Measurements from ENCODE around the gene RPS6KA2. TPM values are rescaled to one million over a fixed set of nuclear protein-coding genes. Genes with fewer than 3 reads are reported as not detected.

RPS6KA2 gene
- polyA plus RNA-seq, 6 donors from 2014 or later = 2.1 to 5.4 (median 4.6) TPM

DNA sequence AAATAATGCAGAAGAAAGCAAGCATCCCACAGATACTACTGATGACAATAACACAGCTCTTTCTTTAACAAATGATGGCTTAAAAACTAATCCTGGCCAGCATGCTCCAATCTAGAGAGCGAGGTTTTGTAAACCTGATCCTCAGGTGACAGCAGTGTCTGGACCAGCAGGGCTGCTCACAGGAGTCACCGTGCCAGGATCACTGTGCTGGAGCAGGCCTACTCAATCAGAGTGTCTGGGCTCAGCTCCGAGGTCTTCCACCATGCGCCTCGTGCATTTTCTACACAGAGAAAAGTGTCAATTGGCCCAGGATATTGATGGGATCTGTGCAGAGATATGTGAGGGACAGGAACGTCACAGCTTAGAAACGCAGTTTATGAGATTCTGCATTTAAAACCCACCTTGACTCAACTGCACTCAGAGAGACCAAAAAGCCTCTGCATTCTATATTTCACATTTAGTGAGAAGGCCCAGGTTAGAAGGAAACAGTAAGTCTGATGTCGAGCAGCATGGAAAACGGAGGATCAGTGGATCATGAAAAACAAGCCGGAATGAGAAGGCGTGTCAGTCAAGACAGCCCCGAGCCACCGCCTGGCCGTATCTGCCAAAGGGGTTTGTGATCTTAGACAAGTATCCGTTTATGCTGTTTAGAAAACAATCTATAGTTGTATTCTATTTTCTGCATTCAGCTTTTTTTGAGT is 48.4 kb downstream of the RPS6KA2 start:
- Mint-ChIP-seq H3K4me1 (peaks cover 0 to 4% (median 0%) of the 10 kb centered on the region in 3 donors), H3K4me3 (no peak overlapping the region), H3K36me3 (peaks cover 12 to 21% of the 10 kb centered on the region in 2 donors), H3K9me3 (peaks cover 5 to 21% (median 14%) of the 10 kb centered on the region in 7 donors), H3K27ac (peak overlapping the region in 1 of 6 donors; percentile 70), H3K27me3 (no peaks in the 10 kb centered on the region)
- ATAC-seq (ENCODE audit: low read depth in 2 of 2) (no peak), DNase-seq (no peak)

DNA sequence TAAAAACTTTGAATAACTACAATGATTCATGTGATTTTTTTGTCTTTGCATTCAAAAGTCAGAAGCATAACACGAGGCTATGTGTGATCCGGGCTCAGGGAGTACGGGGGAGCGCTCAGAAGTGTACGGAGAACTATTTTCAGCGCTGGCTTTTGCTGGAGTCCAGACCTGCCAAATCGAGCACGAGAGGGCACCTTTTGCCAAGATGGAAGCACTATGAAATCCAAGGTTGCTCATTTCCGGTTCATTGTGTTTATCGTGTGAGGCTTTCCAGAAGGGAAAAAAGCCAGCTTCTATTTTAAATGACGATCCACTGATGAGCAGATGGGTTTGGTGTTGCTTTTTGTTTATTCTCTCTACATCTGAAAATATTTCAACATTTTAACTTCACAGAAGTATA is 51.8 kb downstream of the RPS6KA2 start:
- H3K4me3 Mint-ChIP-seq = no peak overlapping the region
- peaks cover 12 to 21% of the 10 kb centered on the region in 2 donors for H3K36me3 Mint-ChIP-seq
- peaks cover 0 to 6% (median 0%) of the 10 kb centered on the region in 3 donors for H3K4me1 Mint-ChIP-seq
- peaks cover 5 to 21% (median 14%) of the 10 kb centered on the region in 7 donors for H3K9me3 Mint-ChIP-seq
- DNase-seq (no peak), ATAC-seq (ENCODE audit: low read depth in 2 of 2) (no peak)
- H3K27ac Mint-ChIP-seq = peak overlapping the region in 1 of 6 donors; percentile 8
- H3K27me3 Mint-ChIP-seq = peaks cover 0 to 8% (median 7%) of the 10 kb centered on the region in 3 donors

DNA sequence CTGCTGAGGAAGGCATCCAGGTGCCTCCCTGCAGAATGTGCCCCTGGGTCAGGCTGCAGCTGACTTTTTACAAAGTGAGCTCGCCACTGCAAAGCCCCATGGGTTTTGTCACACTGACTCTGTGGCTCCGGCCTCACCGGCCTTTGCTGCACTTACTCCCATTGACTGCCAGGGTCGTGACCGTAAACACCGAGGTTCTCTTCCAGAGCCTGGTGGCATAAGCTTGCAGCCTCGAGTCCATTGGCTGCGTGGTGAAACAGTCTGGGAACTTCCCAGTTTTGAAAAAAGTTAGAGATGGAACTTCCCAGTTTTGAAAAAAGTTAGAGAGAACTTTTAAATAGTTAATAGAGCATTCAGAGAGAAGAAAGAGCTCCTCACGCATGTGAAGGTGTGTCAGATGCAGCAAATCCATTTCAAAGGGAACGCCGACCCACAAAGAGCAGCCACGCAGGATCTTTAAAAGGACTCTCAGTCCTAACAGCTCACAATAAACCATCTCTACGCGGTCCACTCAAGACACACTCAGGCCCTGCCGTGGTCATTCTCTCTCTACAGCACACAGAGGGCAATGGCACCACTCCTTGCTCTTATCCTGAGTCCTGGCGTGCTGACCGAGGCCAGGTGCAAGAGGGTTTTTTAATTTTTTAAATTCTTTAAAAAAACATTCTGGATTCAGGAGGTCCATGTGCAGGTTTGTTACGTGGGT is 53.4 kb downstream of the RPS6KA2 start:
- no peak for DNase-seq

DNA sequence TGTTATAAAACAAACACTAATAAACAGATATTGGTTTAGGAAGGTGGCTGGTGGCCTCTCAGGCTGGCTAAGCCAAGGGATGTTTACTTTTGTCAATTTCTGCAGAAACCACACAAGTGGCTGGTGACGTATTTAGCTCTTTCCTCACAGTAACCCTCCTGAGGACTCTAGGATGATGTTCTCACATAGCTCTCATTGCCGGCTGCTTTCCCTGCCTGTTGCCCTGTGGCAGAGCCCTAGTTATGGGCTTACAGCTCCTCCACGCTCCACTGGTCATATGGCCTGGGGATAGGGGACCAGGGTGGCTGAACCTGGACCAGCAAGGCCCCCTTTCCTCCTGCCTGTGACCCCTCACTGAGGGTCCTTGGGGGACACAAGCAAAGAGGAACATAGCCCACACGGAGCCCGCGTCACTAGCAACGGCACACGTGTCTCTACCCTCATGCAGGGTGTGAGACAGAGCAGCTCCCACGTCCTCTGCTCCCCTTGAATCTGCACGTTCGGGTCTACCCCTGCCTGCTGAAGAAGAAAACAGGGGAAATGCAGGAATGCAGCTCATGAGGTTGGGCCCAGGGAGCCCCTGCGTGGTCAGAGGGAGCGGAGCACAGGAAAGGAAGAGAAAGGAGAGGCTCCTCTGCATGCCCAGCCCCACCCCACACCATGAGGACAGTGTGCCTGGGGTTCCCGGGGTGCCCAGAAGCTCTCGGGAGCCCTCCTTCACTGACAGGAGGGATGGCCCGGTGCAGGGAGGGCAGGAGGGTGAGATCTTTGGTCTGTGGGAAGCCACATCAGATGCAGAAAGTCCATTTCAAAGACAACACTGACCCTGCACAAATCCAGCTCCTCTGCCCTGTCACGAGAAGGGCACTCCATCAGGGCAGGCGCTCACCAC is 54.4 kb downstream of the RPS6KA2 start:
- Mint-ChIP-seq H3K27me3 (peaks cover 0 to 8% (median 7%) of the 10 kb centered on the region in 3 donors), H3K4me3 (no peak overlapping the region), H3K4me1 (peaks cover 0 to 6% (median 0%) of the 10 kb centered on the region in 3 donors), H3K9me3 (peaks cover 5 to 16% (median 12%) of the 10 kb centered on the region in 7 donors), H3K36me3 (peaks cover 12 to 19% of the 10 kb centered on the region in 2 donors), H3K27ac (peak overlapping the region in 1 of 6 donors; percentile 83)
- peak in 1 of 2 donors; percentile 28 for ATAC-seq (ENCODE audit: low read depth in 2 of 2)
- no peak for DNase-seq

More for the DNA sequence above, 53.4 kb downstream of the RPS6KA2 start:
- Mint-ChIP-seq H3K27ac (peak overlapping the region in 1 of 6 donors; percentile 22), H3K4me3 (no peak overlapping the region), H3K27me3 (peaks cover 0 to 8% (median 7%) of the 10 kb centered on the region in 3 donors), H3K36me3 (peaks cover 12 to 21% of the 10 kb centered on the region in 2 donors), H3K4me1 (peaks cover 0 to 6% (median 0%) of the 10 kb centered on the region in 3 donors), H3K9me3 (peaks cover 5 to 21% (median 14%) of the 10 kb centered on the region in 7 donors)
- ATAC-seq (ENCODE audit: low read depth in 2 of 2) = no peak

DNA sequence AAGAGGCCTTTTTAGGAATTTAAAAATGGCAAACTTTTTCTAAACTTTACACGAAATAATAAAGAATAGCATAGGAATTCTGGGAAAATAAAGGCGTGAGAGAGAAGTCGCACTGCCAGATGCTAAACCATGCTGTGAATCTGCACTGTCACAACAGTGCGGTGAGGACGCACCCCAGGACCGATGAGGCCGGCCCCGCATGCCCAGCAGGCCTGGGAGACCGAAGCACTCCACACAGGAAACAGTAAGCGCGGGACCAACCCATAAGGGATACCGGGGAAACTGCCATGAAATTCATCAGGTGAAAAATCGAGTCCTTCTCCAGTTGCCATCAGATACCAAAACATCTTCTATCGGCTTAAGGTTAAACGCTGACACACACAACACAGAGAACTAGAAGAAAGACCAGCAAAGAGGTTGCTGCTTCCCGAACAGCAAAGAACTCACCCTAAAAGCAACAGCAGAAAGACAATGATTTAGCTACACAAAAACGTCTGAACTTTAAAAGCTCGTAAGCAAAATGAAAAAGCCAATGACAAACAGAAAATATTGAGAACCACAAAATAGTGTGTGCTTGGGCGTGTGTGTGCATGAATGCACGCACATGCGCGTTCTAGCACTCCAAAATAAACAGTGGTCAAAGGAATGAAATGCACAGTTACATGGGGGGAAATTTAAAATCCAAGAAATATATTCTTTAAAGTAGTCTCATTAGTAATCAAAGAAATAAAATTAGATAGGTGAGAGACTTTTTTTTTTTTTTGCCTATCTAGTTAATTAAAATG is 55.9 kb downstream of the RPS6KA2 start:
- peaks cover 0 to 8% (median 7%) of the 10 kb centered on the region in 3 donors for H3K27me3 Mint-ChIP-seq
- DNase-seq = no peak
- peaks cover 4 to 8% of the 10 kb centered on the region in 2 donors for H3K36me3 Mint-ChIP-seq
- H3K4me3 Mint-ChIP-seq = no peak overlapping the region
- H3K27ac Mint-ChIP-seq = peak overlapping the region in 2 of 6 donors; percentile 18 to 29
- H3K9me3 Mint-ChIP-seq = peaks cover under 1 to 7% (median 2%) of the 10 kb centered on the region in 7 donors
- H3K4me1 Mint-ChIP-seq = peaks cover 0 to 6% (median 0%) of the 10 kb centered on the region in 3 donors
- ATAC-seq (ENCODE audit: low read depth in 2 of 2) = no peak

DNA sequence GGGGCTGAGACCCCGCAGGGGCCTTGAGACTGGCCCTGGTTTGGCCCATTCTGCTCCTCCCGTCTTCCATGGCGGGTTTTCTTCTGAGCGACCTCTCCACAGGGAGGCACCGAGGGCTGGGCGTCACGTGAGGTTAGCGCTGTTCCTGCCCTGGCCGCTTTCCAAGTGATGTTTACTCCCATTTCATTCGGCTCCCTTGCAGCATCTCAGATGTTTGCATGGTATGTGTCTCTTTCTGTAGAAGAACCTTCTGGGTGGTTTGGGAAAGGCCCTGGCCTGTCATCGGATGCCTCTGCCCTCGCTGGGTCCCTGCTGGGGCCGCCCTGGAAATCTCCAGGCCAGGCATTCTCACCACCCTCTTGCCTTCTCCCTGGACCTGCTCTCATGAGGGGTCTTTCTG is 57.8 kb downstream of the RPS6KA2 start:
- Mint-ChIP-seq H3K27me3 (peaks cover 4 to 14% (median 13%) of the 10 kb centered on the region in 3 donors), H3K4me1 (peaks cover 0 to 9% (median 0%) of the 10 kb centered on the region in 3 donors), H3K27ac (no peak overlapping the region), H3K36me3 (peaks cover 0 to 7% of the 10 kb centered on the region in 2 donors), H3K9me3 (no peaks in the 10 kb centered on the region), H3K4me3 (no peak overlapping the region)
- ATAC-seq (ENCODE audit: low read depth in 2 of 2) = no peak
- DNase-seq = no peak

DNA sequence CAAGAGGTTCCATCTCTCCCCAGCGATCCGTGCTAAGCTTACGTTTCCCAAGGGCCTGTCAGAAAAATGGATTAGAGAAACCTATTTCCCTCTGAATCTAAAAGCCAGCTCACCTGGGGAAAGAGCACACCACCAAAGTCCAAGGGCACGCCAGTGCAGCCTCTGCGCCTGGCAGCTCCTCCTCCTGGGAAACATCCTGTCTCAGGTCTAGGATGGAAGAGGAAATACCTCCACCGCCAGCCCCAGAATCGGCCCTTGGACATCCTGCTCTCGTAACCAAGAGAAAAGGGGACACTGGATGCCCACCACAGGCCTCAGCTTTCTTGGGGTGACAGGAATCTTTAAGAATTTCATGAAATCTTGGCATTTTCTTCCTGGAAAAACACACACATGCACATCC is 59.2 kb downstream of the RPS6KA2 start:
- Mint-ChIP-seq H3K27ac (no peak overlapping the region), H3K4me1 (peaks cover 0 to 9% (median 0%) of the 10 kb centered on the region in 3 donors), H3K4me3 (no peak overlapping the region)

DNA sequence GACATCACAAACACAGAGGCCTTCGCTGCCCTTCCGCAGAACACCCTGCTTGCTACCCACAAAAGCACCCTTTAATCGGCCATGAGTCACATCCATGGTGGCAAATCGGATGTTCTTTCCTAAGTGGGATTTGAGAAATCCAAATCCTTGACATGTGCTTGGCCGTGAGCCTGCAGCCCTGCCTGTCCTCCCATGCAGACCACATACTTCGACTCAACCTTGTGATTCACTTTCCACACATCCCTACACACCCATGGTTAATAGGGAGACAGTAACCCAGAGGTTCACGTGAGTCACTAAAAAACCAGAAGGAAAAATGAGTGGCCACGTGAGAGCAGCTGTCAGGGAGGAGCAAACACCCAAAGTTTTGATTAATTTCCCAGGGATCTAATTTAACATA is 59.9 kb downstream of the RPS6KA2 start:
- no peaks in the 10 kb centered on the region for H3K9me3 Mint-ChIP-seq
- ATAC-seq (ENCODE audit: low read depth in 2 of 2) (no peak), DNase-seq (no peak)
- no peak overlapping the region for H3K4me3 Mint-ChIP-seq
- peak overlapping the region in 2 of 6 donors; percentile 3 to 66 for H3K27ac Mint-ChIP-seq
- peaks cover 6 to 17% (median 10%) of the 10 kb centered on the region in 3 donors for H3K27me3 Mint-ChIP-seq
- H3K36me3 Mint-ChIP-seq = peaks cover 0 to 9% of the 10 kb centered on the region in 2 donors
- peaks cover 0 to 4% (median 0%) of the 10 kb centered on the region in 3 donors for H3K4me1 Mint-ChIP-seq

More for the DNA sequence above, 59.2 kb downstream of the RPS6KA2 start:
- Mint-ChIP-seq H3K27me3 (peaks cover 6 to 19% (median 14%) of the 10 kb centered on the region in 3 donors), H3K36me3 (peaks cover 0 to 9% of the 10 kb centered on the region in 2 donors), H3K9me3 (no peaks in the 10 kb centered on the region)
- DNase-seq = no peak
- no peak for ATAC-seq (ENCODE audit: low read depth in 2 of 2)

DNA sequence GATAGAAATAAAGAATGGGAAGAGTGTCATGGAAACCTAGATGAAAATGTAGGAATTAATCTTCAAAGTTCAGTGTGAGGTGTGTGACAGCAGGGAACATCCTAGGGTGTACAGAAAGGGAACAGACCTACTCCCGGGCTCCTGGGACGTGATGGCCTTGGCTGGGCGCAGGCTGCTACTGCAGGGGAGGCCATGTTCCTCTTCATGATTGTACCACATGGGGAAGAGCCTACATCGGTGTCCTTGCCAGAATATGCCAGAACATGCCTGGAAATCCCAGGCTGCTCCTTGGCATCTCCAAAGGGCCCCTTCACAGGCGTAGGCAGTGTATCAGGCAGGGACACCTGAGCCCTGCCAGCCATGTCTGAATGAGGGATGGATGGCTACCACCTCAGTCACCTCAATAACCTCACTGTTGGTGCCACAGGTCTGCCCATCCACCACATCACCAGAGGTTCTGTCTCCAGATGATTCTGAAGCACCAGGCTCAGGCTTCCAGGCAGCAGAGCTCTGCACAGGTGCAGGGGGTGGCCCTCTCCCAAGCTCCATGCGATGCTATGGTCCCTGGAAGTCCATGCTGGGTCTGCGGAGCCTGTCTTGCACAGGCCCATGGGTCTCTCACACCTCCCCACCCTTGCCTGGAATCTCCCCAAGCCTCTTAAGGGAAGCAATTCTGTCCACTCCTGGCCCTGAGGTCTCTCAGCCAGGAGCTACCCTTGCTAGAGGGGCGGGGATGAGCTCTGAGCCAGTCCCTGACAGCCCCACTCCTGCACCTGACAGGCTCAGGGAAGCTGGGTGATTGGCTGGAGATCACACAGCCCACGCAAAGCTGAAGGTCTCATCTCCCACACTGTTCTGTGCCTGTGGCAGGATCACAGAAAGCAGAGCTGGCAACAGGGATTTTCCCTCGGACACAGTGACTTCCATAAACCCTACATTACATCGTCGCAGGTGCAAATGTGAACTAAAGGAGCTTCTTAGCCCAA is 60.7 kb downstream of the RPS6KA2 start:
- ATAC-seq (ENCODE audit: low read depth in 2 of 2) = no peak
- Mint-ChIP-seq H3K9me3 (peaks cover 0 to 3% (median 0%) of the 10 kb centered on the region in 7 donors), H3K36me3 (peaks cover 0 to 13% of the 10 kb centered on the region in 2 donors), H3K4me3 (no peak overlapping the region), H3K27ac (no peak overlapping the region), H3K27me3 (peaks cover 6 to 17% (median 15%) of the 10 kb centered on the region in 3 donors), H3K4me1 (peaks cover 0 to 4% (median 0%) of the 10 kb centered on the region in 3 donors)
- DNase-seq = no peak

DNA sequence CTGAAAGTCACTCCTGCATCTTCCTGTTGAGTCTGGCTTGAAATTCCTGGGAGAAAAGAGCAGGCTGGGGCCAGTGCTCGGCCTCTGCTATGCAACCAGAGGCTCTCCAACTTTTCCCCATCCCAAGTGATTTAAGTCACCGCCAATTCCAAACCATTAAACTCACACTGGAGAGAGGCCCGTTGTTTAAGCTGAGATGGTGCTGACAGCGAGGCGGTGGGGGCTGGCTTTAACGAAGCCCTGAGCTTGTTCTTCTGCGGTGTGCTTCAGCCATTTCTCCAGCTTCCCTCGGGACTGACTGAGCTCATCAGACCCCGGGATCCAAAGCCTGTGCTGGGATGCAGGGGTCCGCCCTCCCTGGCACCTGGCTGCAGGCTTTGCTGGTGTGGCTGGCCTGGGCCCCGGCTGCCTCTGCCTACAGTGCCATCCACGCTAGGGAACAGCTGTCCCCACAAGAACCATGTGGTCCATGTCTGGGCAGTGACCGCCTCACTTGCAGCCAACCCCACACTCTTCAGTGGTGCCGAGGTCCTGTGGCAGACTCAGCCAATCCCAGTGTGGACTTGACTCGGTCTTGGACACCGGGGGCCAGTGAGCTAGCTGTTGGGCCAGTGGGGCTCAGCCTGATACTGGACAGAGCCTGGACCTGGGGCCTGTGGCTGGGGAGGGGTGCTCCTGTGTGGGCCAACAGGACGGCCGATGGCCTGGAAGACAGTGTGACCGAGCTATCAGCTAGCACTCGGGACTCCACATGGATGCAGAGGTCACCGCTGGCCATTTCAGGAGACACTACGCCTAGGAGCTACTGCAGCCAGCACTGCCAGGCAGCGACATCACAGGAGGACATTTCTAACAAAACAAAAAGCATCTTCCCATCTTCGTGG is 61.7 kb downstream of the RPS6KA2 start:
- no peak for ATAC-seq (ENCODE audit: low read depth in 2 of 2)
- H3K36me3 Mint-ChIP-seq = peaks cover 0 to 22% of the 10 kb centered on the region in 2 donors
- H3K27me3 Mint-ChIP-seq = peaks cover 6 to 17% (median 16%) of the 10 kb centered on the region in 3 donors
- no peak overlapping the region for H3K4me3 Mint-ChIP-seq
- DNase-seq = no peak
- peaks cover 0 to 4% (median 0%) of the 10 kb centered on the region in 3 donors for H3K4me1 Mint-ChIP-seq
- no peak overlapping the region for H3K27ac Mint-ChIP-seq
- H3K9me3 Mint-ChIP-seq = peaks cover 0 to 3% (median 1%) of the 10 kb centered on the region in 7 donors

Data from naive B cell (primary cell).